Activated CD4-positive, alpha-beta memory T cell treated with anti-CD3 and anti-CD28 coated beads, Interleukin-2, amount 10 ng/mL, durations not matched to agents 7 days and 5 days (primary cell): ENCODE measurements around the gene NDE1. TPM values are rescaled to one million over a fixed set of nuclear protein-coding genes. Genes with fewer than 3 reads are reported as not detected.
A peak's percentile ranks its signal among the peaks of the same experiment; 100 is the strongest.
"Not testable (repeated sequence)": the region's sequence is repeated elsewhere in the genome, so short reads cannot be mapped to it uniquely, and the experiment has no call there.

Experiments used
- CTCF ChIA-PET: fragments of 350-600 bp; sonication (Branson Sonifier 250); formaldehyde crosslinking; loops from one replicate; lab custom pipeline; 2021; ENCODE audit warnings: antibody characterized with exemption, inconsistent platforms; lab: Charles Lee
- POLR2A ChIA-PET: fragments of 350-600 bp; sonication (Branson Sonifier 250); formaldehyde crosslinking; loops from one replicate; lab custom pipeline; 2021; ENCODE audit warnings: antibody characterized with exemption; lab: Charles Lee
- DNase-seq: peaks from one replicate; pipeline ENCODE4 v3.0.0-alpha.2; 2020
- H3K27ac Mint-ChIP-seq: one replicate; pipeline ENCODE4 v1.8.0; 2021; ENCODE audit warnings: mild to moderate bottlenecking, mixed read lengths
- H3K27me3 Mint-ChIP-seq: one replicate; pipeline ENCODE4 v1.8.0; 2021; ENCODE audit warnings: mixed read lengths
- H3K36me3 Mint-ChIP-seq: one replicate; pipeline ENCODE4 v1.8.0; 2021; ENCODE audit warnings: low read depth, mixed read lengths
- H3K4me1 Mint-ChIP-seq: one replicate; pipeline ENCODE4 v1.8.0; 2021; ENCODE audit warnings: mixed read lengths
- H3K4me3 Mint-ChIP-seq: one replicate; pipeline ENCODE4 v1.8.0; 2021; ENCODE audit warnings: mild to moderate bottlenecking, mixed read lengths
- H3K9me3 Mint-ChIP-seq: one replicate; pipeline ENCODE4 v1.8.0; 2021; ENCODE audit warnings: mixed read lengths
- total RNA-seq, 2 experiments: library from RNA; stranded (reverse); gene quantifications; one replicate each; pipeline ENCODE4 v1.2.3, GENCODE V29; 2021

Gene NDE1
- total RNA-seq, 2 experiments from 2014 or later, result 115 to 133 TPM

GRCh38 chr16:15646557-15647293 lies 3.3 kb upstream of the NDE1 start:
- Mint-ChIP-seq H3K4me1 (peaks cover 29% of the 10 kb centered on the region), H3K36me3 (peaks cover 11% of the 10 kb centered on the region)
- CTCF ChIA-PET, H3K27me3 Mint-ChIP-seq, H3K27ac Mint-ChIP-seq, DNase-seq, H3K4me3 Mint-ChIP-seq, H3K9me3 Mint-ChIP-seq: not testable (repeated sequence)
- POLR2A ChIA-PET, result interaction anchor here (2.2 kb wide), 1 partner anchor 56 kb away, joined by 6 read pairs; no protein-coding TSS in a partner anchor

- POLR2A ChIA-PET, result interaction anchor here (2.2 kb wide), 1 partner anchor 57 kb away, joined by 6 read pairs; no protein-coding TSS in a partner anchor
- Mint-ChIP-seq H3K4me1 (peaks cover 28% of the 10 kb centered on the region), H3K27me3 (no peaks in the 10 kb centered on the region)
Observed at GRCh38 chr16:15647294-15648014, 2.6 kb upstream of the NDE1 start.

GRCh38 chr16:15648135-15648730 lies 1.8 kb upstream of the NDE1 start:
- DNase-seq, result no peak
- H3K27ac Mint-ChIP-seq, result no peak overlapping the region
- no peaks in the 10 kb centered on the region for H3K27me3 Mint-ChIP-seq
- POLR2A ChIA-PET, result no interaction called here
- H3K4me1 Mint-ChIP-seq, result peaks cover 36% of the 10 kb centered on the region
- peaks cover 19% of the 10 kb centered on the region for H3K36me3 Mint-ChIP-seq
- no peak overlapping the region for H3K4me3 Mint-ChIP-seq
- CTCF ChIA-PET, result no interaction called here
- no peaks in the 10 kb centered on the region for H3K9me3 Mint-ChIP-seq

More at GRCh38 chr16:15647294-15648014, 2.6 kb upstream of the NDE1 start:
- Mint-ChIP-seq H3K36me3 (peaks cover 12% of the 10 kb centered on the region), H3K4me3 (no peak overlapping the region), H3K9me3 (no peaks in the 10 kb centered on the region), H3K27ac (no peak overlapping the region)
- CTCF ChIA-PET, result no interaction called here
- DNase-seq, result no peak

DNA sequence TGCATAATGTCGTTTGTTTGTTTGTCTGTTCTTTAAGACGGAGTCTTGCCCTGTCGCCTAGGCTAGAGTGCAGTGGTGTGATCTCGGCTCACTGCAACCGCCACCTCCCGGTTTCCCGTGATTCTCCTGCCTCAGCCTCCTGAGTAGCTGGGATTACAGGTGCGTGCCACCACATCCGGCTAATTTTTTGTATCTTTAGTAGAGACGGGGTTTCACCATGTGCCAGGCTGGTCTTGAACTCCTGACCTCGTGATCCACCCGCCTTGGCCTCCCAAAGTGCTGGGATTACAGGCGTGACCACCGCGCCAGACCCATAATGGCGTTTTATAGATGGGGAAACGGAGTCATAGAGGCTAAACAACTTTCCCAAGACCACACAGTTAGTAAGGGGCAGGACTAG lies 734 bp upstream of the NDE1 start:
- not testable (repeated sequence) for H3K27me3 Mint-ChIP-seq, DNase-seq, H3K9me3 Mint-ChIP-seq
- POLR2A ChIA-PET, result interaction anchor here (2.7 kb wide), 1 partner anchor 22 kb away, joined by 23 read pairs; no protein-coding TSS in a partner anchor
- Mint-ChIP-seq H3K27ac (peak overlapping the region; percentile 76), H3K4me3 (peak overlapping the region; percentile 98), H3K36me3 (peaks cover 27% of the 10 kb centered on the region), H3K4me1 (peaks cover 35% of the 10 kb centered on the region)
- CTCF ChIA-PET, result interaction anchor here (0.6 kb wide), 1 partner anchor 176 kb away, joined by 3 read pairs; no protein-coding TSS in a partner anchor

DNA sequence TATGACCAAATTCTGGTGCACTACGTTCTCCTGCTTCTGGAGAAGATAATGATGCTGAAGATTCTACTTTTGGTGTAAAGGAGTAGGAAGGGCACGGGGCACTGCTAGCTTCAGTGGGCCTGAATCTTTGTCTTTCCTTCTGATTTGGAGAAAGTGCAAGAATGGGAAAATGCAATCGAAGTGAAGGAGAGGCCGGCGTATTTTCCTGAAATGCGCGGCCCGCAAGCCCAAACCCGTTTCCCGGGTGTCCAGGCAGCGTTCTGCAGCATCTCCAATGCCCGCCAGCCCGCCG lies 372 bp upstream of the NDE1 start:
- no peaks in the 10 kb centered on the region for H3K9me3 Mint-ChIP-seq
- H3K36me3 Mint-ChIP-seq, result peaks cover 27% of the 10 kb centered on the region
- H3K27ac Mint-ChIP-seq, result peak overlapping the region; percentile 76
- CTCF ChIA-PET, result interaction anchor here (0.6 kb wide), 1 partner anchor 176 kb away, joined by 3 read pairs; no protein-coding TSS in a partner anchor
- peaks cover 32% of the 10 kb centered on the region for H3K4me1 Mint-ChIP-seq
- POLR2A ChIA-PET, result interaction anchor here (2.7 to 4.4 kb wide), 2 partner anchors 7 to 22 kb away, joined by 23 to 39 read pairs; partner anchors contain the start of gene MARF1
- H3K27me3 Mint-ChIP-seq, result no peaks in the 10 kb centered on the region
- DNase-seq, result no peak
- H3K4me3 Mint-ChIP-seq, result peak overlapping the region; percentile 98

- ChIA-PET POLR2A (interaction anchor here (1.3 to 4.4 kb wide), 4 partner anchors 8 to 60 kb away, joined by 8 to 39 read pairs (median 16); partner anchors contain the start of gene MARF1), CTCF (interaction anchor here (1.4 kb wide), 1 partner anchor 8 kb away, joined by 4 read pairs; the partner anchor contains the start of gene MARF1)
- peak; percentile 54 for DNase-seq
- Mint-ChIP-seq H3K4me1 (peaks cover 31% of the 10 kb centered on the region), H3K36me3 (peaks cover 27% of the 10 kb centered on the region), H3K27ac (peak overlapping the region; percentile 91), H3K27me3 (no peaks in the 10 kb centered on the region), H3K9me3 (no peaks in the 10 kb centered on the region), H3K4me3 (peak overlapping the region; percentile 98)
Observed at GRCh38 chr16:15650698-15651171, 690 bp downstream of the NDE1 start.

GRCh38 chr16:15652293-15653001 lies 2.4 kb downstream of the NDE1 start:
- peaks cover 41% of the 10 kb centered on the region for H3K4me1 Mint-ChIP-seq
- ChIA-PET CTCF (interaction anchor here (1.6 kb wide), 1 partner anchor 20 kb away, joined by 7 read pairs; no protein-coding TSS in a partner anchor), POLR2A (interaction anchor here (1.2 to 4.4 kb wide), 2 partner anchors 10 to 21 kb away, joined by 3 to 39 read pairs; partner anchors contain the start of gene MARF1)
- H3K27me3 Mint-ChIP-seq, result no peaks in the 10 kb centered on the region
- peaks cover 42% of the 10 kb centered on the region for H3K36me3 Mint-ChIP-seq
- H3K9me3 Mint-ChIP-seq, result no peaks in the 10 kb centered on the region
- DNase-seq, result no peak
- H3K27ac Mint-ChIP-seq, result peak overlapping the region; percentile 45
- peak overlapping the region; percentile 98 for H3K4me3 Mint-ChIP-seq

GRCh38 chr16:15653227-15653626 lies 3.2 kb downstream of the NDE1 start:
- ChIA-PET POLR2A (interaction anchor here (1.2 to 4.4 kb wide), 2 partner anchors 10 to 22 kb away, joined by 3 to 39 read pairs; partner anchors contain the start of gene MARF1), CTCF (interaction anchor here (0.9 to 1.6 kb wide), 2 partner anchors 10 to 19 kb away, joined by 3 to 7 read pairs; no protein-coding TSS in a partner anchor)
- Mint-ChIP-seq H3K27me3 (no peaks in the 10 kb centered on the region), H3K36me3 (peaks cover 50% of the 10 kb centered on the region), H3K27ac (peak overlapping the region; percentile 52), H3K4me3 (peak overlapping the region; percentile 42), H3K4me1 (peaks cover 49% of the 10 kb centered on the region), H3K9me3 (no peaks in the 10 kb centered on the region)
- DNase-seq, result no peak

DNA sequence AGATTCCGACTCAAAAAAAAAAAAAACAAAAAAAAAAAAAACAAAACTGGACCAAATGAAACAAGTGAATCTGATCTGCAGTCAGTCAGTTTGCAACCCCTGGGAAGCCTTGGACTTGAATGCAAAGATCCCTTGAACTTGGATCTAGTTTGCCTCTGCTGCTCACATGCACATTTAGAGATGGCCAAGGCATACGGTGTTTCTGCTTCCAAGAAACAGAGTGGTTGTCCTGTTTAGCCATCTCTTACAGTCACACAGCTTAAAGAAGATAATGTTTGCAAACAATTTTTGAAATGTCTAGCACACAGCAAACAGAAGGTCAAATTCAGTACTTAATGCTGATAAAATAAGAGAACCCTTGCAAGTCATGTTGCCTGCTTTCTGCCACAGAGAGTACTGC lies 4.5 kb downstream of the NDE1 start:
- H3K4me3 Mint-ChIP-seq, result no peak overlapping the region
- no peaks in the 10 kb centered on the region for H3K27me3 Mint-ChIP-seq
- no peak overlapping the region for H3K27ac Mint-ChIP-seq
- no peaks in the 10 kb centered on the region for H3K9me3 Mint-ChIP-seq
- H3K4me1 Mint-ChIP-seq, result peaks cover 57% of the 10 kb centered on the region
- POLR2A ChIA-PET, result no interaction called here
- DNase-seq, result no peak
- CTCF ChIA-PET, result no interaction called here
- peaks cover 56% of the 10 kb centered on the region for H3K36me3 Mint-ChIP-seq

DNA sequence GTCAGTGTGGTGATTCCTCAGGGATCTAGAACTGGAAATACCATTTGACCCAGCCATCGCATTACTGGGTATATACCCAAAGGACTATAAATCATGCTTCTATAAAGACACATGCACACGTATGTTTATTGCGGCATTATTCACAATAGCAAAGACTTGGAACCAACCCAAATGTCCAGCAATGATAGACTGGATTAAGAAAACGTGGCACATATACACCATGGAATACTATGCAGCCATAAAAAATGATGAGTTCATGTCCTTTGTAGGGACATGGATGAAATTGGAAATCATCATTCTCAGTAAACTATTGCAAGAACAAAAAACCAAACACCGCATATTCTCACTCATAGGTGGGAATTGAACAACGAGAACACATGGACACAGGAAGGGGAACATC lies 5.5 kb downstream of the NDE1 start:
- Mint-ChIP-seq H3K36me3 (peaks cover 56% of the 10 kb centered on the region), H3K4me1 (peaks cover 60% of the 10 kb centered on the region)
- POLR2A ChIA-PET, result not testable (repeated sequence)

GRCh38 chr16:15658149-15658548 lies 8.1 kb downstream of the NDE1 start:
- CTCF ChIA-PET, result interaction anchor here (1.0 to 2.9 kb wide), 5 partner anchors 13 to 46 kb away, joined by 3 to 11 read pairs (median 3); partner anchors contain the start of gene MARF1
- no peak for DNase-seq
- Mint-ChIP-seq H3K27ac (peak overlapping the region; percentile 52), H3K4me1 (peaks cover 57% of the 10 kb centered on the region), H3K36me3 (peaks cover 55% of the 10 kb centered on the region), H3K9me3 (no peaks in the 10 kb centered on the region), H3K27me3 (no peaks in the 10 kb centered on the region), H3K4me3 (no peak overlapping the region)
- POLR2A ChIA-PET, result interaction anchor here (0.9 to 3.6 kb wide), 4 partner anchors 13 to 24 kb away, joined by 3 to 21 read pairs (median 12); partner anchors contain the start of gene MARF1

More for the DNA sequence above, 5.5 kb downstream of the NDE1 start:
- H3K27ac Mint-ChIP-seq, CTCF ChIA-PET, H3K27me3 Mint-ChIP-seq, H3K9me3 Mint-ChIP-seq, DNase-seq, H3K4me3 Mint-ChIP-seq: not testable (repeated sequence)
